Gastroesophageal sphincter (tissue), 4 donors: Measurements from ENCODE around the gene ETFA. TPM values are rescaled to one million over a fixed set of nuclear protein-coding genes. Genes with fewer than 3 reads are reported as not detected.

Experiments
- ATAC-seq: fragments of 150-250 bp; one replicate; pipeline ENCODE4 v1.9.1; 2016; ENCODE audit warnings: mild to moderate bottlenecking, moderate library complexity
- H3K27ac ChIP-seq, 4 donors: fragments of 200-600 bp; sonication (generic) in 3 of 4; 1 replicate in 3 of 4; 2 replicates in 1 of 4; pipeline ENCODE4 v1.5.1; 2016 to 2019
- H3K27me3 ChIP-seq: fragments of 200-600 bp; sonication (generic); one replicate; pipeline ENCODE4 v1.5.1; 2019
- H3K36me3 ChIP-seq, 2 donors: fragments of 200-600 bp; sonication (generic); one replicate each; pipeline ENCODE4 v1.5.1; 2019; ENCODE audit warnings: control low read depth in 1 of 2
- H3K4me1 ChIP-seq, 3 donors: fragments of 200-600 bp; sonication (generic); 1 replicate in 2 of 3; 2 replicates in 1 of 3; pipeline ENCODE4 v1.5.1; 2016 to 2019; ENCODE audit warnings: control low read depth in 2 of 3
- H3K4me3 ChIP-seq, 2 donors: fragments of 200-600 bp; sonication (generic); one replicate each; pipeline ENCODE4 v1.5.1; 2019; ENCODE audit warnings: mild to moderate bottlenecking in 1 of 2, moderate library complexity in 1 of 2
- H3K9me3 ChIP-seq, 3 donors: fragments of 200-600 bp; sonication (generic); one replicate each; pipeline ENCODE4 v1.5.1; 2017 to 2019; ENCODE audit warnings: control low read depth in 2 of 3
- EP300 ChIP-seq: sonication (generic); formaldehyde crosslinking; IDR thresholded peaks from one replicate; pipeline ENCODE4 v1.6.1; 2017; ENCODE audit warnings: antibody characterized with exemption, mild to moderate bottlenecking
- POLR2A ChIP-seq, 2 donors: fragments of 450-650 bp; IDR thresholded peaks; one replicate each; pipeline ENCODE4 v1.6.1; 2017; ENCODE audit warnings: antibody characterized with exemption in 2 of 2, mild to moderate bottlenecking in 2 of 2, moderate library complexity in 1 of 2
- POLR2AphosphoS5 ChIP-seq: sonication (generic); formaldehyde crosslinking; IDR thresholded peaks from one replicate; pipeline ENCODE4 v1.6.1; 2017; ENCODE audit warnings: antibody characterized with exemption
- WGBS, 2 donors: methylation state at CpG; one replicate each; pipeline ENCODE4 v1.1.5; 2018; ENCODE audit warnings: low coverage in 1 of 2; 5-methylcytosine and 5-hydroxymethylcytosine counted together
- total RNA-seq, 4 donors: library from RNA; depleted of rRNA; stranded (reverse); fragments of >200 nt; gene quantifications; one replicate each; pipeline ENCODE4 v1.1.0, GENCODE V29; 2016
- TF ChIP-seq, protein P1 (sequence below), 4 experiments: fragments of 200-600 bp in 2 of 4; fragments of 450-650 bp in 2 of 4; sonication (generic) in 1 of 4; IDR thresholded peaks; one replicate each; pipeline ENCODE4 v1.5.1; 2017 to 2019; ENCODE audit warnings: antibody characterized with exemption in 4 of 4, mild to moderate bottlenecking in 2 of 4, moderate library complexity in 2 of 4

Gene ETFA
- total RNA-seq = 100 to 1,000 TPM; 113 to 168 (median 137) TPM

DNA sequence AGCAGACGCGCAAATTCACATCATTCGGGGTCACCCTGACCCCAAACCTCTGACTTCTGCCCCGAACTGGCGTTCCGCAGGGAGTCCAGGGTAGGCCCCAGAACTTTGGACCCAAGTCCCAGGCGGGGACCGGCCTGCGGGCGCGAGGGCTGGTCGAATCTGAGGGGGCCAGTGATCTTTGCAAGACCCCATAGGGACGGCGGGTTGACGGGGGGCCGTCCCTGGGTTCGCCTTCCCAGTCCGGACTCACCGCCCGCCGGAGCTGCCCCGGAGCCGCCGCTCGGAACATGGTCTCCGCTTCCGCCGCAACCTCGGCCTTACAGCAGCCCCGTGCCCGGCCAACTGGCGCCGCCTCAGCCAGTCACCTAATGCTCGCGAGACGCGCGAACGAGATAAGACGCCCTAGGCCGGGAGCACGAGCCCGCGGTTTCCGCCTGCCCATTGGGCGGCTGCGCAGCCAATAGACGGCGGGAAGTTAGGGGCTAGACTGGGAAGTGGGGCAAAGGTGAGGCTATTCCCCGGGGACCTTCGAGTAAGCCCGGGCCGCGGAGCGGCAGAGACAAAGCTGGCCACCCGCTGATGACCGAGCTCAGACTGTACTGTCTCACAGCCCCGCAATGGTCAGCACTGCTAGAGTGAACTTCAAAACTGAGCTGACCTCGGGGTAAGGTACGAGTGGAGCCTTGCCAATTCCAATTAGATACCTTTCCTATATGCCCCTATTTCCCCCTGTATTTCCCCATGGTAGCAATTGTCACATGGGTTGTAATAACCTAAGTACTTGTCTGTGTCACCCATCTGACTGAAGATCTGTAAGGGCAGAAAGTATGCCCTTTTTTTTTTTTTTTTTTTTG is at the start of gene ETFA:
ETFA (minus strand) TSS at position 370 of the 854 bp plus-strand sequence; CDS start at position 289, 81 bp downstream.
- H3K27ac ChIP-seq = peak within 1 kb of the TSS; percentile 66 to 98 (median 90)
- H3K36me3 ChIP-seq = no peaks in the 10 kb centered on the region
- H3K9me3 ChIP-seq = no peaks in the 10 kb centered on the region
- peak; percentile 99 for ATAC-seq
- H3K4me1 ChIP-seq = peaks cover 0 to 35% (median 3%) of the 10 kb centered on the region in 3 donors
- peak within 1 kb of the TSS; percentile 42 to 75 for H3K4me3 ChIP-seq
- TF ChIP-seq EP300 (no peak), POLR2AphosphoS5 (peak; percentile 98), POLR2A (IDR thresholded peaks at IDR 0.05) (peak; percentile 89 to 93)
- TF ChIP-seq, protein P1, sequence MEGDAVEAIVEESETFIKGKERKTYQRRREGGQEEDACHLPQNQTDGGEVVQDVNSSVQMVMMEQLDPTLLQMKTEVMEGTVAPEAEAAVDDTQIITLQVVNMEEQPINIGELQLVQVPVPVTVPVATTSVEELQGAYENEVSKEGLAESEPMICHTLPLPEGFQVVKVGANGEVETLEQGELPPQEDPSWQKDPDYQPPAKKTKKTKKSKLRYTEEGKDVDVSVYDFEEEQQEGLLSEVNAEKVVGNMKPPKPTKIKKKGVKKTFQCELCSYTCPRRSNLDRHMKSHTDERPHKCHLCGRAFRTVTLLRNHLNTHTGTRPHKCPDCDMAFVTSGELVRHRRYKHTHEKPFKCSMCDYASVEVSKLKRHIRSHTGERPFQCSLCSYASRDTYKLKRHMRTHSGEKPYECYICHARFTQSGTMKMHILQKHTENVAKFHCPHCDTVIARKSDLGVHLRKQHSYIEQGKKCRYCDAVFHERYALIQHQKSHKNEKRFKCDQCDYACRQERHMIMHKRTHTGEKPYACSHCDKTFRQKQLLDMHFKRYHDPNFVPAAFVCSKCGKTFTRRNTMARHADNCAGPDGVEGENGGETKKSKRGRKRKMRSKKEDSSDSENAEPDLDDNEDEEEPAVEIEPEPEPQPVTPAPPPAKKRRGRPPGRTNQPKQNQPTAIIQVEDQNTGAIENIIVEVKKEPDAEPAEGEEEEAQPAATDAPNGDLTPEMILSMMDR (IDR thresholded peaks at IDR 0.05) = no peak
- H3K27me3 ChIP-seq = no peaks in the 10 kb centered on the region
- 0% methylated on average over 3 to 15 of the region's 60 CpGs for WGBS, 2 donors

- H3K36me3 ChIP-seq = peaks cover 0 to 12% of the 10 kb centered on the region in 2 donors
- no peaks in the 10 kb centered on the region for H3K9me3 ChIP-seq
- H3K4me3 ChIP-seq = no peak overlapping the region
- H3K27ac ChIP-seq = no peak overlapping the region
- TF ChIP-seq POLR2AphosphoS5 (no peak), POLR2A (IDR thresholded peaks at IDR 0.05) (no peak), EP300 (no peak)
- TF ChIP-seq, protein P1 (IDR thresholded peaks at IDR 0.05) = no peak
- no peak for ATAC-seq
- no peaks in the 10 kb centered on the region for H3K4me1 ChIP-seq
- WGBS, 2 donors = 100% methylated on average over 1 to 2 of the region's 3 CpGs
- H3K27me3 ChIP-seq = no peaks in the 10 kb centered on the region
These were observed 49.1 kb upstream of the ETFA start for GRCh38 chr15:76360416-76360815.

GRCh38 chr15:76359152-76359551 is 47.9 kb upstream of the ETFA start:
- no peaks in the 10 kb centered on the region for H3K4me1 ChIP-seq
- no peak for TF ChIP-seq POLR2A (IDR thresholded peaks at IDR 0.05)
- no peak for TF ChIP-seq POLR2AphosphoS5
- TF ChIP-seq EP300 = no peak
- TF ChIP-seq, protein P1 (IDR thresholded peaks at IDR 0.05) = no peak
- H3K27me3 ChIP-seq = no peaks in the 10 kb centered on the region
- no peaks in the 10 kb centered on the region for H3K9me3 ChIP-seq
- no peak overlapping the region for H3K27ac ChIP-seq
- H3K4me3 ChIP-seq = no peak overlapping the region
- peaks cover 0 to 12% of the 10 kb centered on the region in 2 donors for H3K36me3 ChIP-seq
- ATAC-seq = no peak
- 100% methylated on average over 1 of the region's 3 CpGs; no CpG with 5 or more reads in 1 of the 2 donors for WGBS, 2 donors

DNA sequence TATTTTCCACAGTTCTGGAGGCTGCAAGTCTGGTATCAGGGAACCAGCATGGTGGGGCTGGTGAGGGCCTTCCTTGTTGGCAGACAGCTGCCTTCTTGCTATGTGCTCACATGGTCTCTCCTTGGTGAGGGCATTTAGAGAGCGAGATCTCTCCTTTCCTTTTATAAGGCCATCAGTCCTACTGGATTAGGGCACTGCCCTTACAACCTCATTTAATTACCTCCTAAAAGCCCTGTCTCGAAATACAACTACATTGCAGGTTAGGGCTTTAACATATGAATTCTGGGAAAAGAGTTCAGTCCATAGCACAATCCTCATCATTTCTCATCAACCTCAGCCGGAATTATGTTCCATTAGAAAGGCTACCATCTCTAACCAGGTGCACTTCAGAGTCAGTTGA is 47.2 kb upstream of the ETFA start:
- H3K4me3 ChIP-seq = no peak overlapping the region
- H3K36me3 ChIP-seq = peaks cover 0 to 12% of the 10 kb centered on the region in 2 donors
- no peaks in the 10 kb centered on the region for H3K4me1 ChIP-seq
- TF ChIP-seq POLR2A (IDR thresholded peaks at IDR 0.05) = no peak
- no peak for TF ChIP-seq POLR2AphosphoS5
- TF ChIP-seq EP300 = no peak
- TF ChIP-seq, protein P1 (IDR thresholded peaks at IDR 0.05) = no peak
- H3K27me3 ChIP-seq = no peaks in the 10 kb centered on the region
- no peaks in the 10 kb centered on the region for H3K9me3 ChIP-seq
- H3K27ac ChIP-seq = no peak overlapping the region
- no peak for ATAC-seq
- 94 to 100% methylated on average over 1 to 3 of the region's 3 CpGs for WGBS, 2 donors
